ENCODE results near the gene CFTR.

- TF ChIP-seq CTCF (conservative IDR thresholded peaks at IDR 0.05; ENCODE audit: low read length): no peak
- no peak for TF ChIP-seq EZH2phosphoT487 (IDR thresholded peaks at IDR 0.05; ENCODE audit: borderline replicate concordance)
These were observed 51.9 kb downstream of the CFTR start for GRCh38 chr7:117531595-117532244.
